Erythroblast (primary cell): ENCODE results near the gene CASP3.

Experiments used
- GATA1 ChIP-seq: IDR thresholded peaks from 2 replicates; pipeline ENCODE4 v1.6.1; 2011; ENCODE audit warnings: low read depth, mild to moderate bottlenecking, control low read depth, low read length, moderate library complexity
- POLR2A ChIP-seq: IDR thresholded peaks from 2 replicates; pipeline ENCODE4 v1.6.1; 2011; ENCODE audit warnings: mild to moderate bottlenecking, low read length

- TF ChIP-seq POLR2A (no peak), GATA1 (no peak)
These were observed 4.5 kb downstream of the CASP3 start for GRCh38 chr4:184644553-184645307.
